NCI-H1694 treated with DMSO at 0.1 percent for 48 hours (cell line): ENCODE results near the gene PCP2.

Experiments used
- DNase-seq: peaks from one replicate; lab custom pipeline; 2025; lab: John Stamatoyannopoulos, UW

PCP2 gene

DNA sequence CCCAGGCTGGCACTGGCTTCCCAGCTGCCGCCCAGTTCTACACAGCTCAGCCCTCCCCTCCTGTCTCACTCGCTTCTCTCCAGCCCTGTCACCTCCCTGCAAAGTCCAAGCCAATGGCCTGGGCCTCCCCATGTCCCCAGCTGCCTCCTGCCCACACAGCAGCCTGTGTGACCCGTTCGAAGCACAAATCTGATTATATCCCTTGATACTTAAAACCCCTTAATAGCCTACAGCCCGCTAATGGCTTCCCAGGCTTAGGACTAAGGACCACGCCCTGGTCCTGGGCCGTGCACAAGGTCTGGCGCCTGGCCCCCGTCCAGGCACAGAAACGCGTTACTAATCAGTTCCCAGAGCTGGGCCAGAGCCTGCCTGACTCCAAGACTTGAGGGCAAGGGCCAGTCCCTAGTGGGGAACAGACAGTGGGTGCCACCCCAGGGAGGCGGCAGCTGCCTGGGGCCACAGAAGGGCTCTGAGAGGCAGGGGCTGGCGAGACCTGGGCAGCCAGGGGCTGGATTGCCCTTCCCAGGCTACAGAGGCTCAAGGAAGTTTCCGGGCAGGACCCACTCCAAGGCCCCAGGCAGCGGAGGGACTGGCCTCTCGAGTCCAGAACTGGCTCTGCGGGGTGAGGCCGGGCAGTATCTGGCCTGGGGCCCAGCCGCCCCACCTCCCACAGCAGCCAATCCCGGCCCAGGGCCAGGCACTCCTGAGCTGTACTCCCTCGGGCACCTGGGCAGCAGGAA is 14.6 kb downstream of the PCP2 start:
- DNase-seq = no peak

DNA sequence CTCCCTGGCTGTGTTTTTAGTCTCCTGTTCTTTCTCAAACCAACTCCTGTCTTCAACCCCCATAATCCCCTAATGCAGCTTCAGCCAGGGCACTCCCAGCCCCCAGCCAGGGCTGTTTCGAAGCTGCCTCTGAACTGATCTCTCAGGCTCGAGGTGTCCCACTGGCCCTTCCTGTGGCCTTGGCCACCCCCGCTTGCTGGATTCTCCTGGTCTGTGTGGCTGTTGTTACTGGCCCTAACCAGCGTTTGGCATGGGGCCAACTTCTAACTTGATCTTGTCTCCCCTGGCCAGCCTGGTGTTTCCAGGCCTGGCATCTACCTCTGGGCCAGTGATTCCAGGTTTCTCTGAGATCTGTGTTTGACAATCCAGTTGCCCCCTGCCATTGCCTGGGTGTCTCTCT is 15.2 kb downstream of the PCP2 start:
- DNase-seq = no peak

DNA sequence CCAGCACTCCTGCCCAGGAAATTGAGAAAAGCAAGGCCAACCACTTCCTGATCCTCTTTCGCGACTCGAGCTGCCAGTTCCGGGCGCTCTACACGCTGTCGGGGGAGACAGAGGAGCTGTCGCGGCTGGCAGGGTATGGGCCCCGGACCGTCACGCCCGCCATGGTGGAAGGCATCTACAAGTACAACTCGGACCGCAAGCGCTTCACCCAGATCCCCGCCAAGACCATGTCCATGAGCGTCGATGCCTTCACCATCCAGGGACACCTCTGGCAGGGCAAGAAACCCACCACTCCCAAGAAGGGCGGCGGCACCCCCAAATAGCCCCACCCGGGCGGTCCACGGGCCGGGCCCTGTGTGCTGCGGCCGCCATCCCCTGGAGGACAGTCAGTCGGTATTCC is 15.8 kb downstream of the PCP2 start:
- no peak for DNase-seq

DNA sequence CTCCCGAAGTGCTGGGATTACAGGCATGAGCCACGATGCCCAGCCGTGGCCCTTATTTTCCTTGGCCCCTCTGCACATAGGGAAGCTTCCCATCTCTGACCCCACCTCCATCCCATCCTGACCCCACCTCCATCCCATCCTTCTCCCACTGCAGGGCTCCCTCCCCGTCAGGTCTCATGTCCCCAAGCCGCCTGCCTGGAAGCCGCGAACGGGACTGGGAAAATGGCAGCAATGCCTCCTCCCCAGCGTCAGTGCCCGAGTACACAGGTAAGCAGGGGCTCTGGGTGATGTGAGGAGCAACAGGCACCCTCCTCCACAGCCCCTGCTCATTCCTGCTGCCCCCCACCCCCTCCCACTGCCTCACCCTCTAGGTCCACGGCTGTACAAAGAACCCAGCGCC is 16.3 kb downstream of the PCP2 start:
- DNase-seq = no peak

DNA sequence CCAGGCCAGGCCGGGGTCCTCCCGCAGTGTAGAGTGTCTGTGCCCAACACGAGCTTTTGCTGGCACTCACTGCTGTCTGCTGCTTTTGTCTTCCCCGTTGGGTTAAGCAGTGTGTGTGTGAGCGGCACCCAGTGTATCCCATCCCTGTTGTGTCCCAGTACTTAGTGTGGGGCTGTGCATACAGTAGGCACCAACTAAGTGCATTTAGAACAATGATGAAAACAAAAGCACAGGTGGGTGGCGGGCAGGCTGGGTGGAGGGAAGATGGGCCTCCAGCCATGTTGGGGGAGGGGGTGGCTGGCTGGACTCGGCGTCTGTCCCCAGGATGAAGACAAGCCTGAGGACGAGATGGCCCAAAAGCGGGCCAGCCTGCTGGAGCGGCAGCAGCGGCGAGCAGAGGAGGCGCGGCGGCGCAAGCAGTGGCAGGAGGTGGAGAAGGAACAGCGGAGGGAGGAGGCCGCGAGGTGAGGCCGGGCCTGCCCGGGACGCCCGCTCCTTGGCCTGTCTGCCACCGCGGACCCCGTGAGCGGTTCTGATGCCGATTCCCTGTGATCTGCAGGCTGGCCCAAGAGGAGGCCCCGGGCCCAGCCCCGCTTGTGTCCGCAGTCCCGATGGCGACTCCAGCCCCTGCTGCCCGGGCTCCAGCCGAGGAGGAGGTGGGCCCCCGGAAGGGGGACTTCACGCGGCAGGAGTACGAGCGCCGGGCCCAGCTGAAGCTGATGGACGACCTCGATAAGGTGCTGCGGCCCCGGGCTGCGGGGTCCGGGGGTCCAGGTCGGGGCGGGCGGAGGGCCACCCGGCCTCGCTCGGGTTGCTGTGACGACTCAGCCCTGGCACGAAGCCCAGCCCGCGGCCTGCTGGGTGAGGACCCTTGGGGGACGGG is 18.4 kb downstream of the PCP2 start:
- no peak for DNase-seq

DNA sequence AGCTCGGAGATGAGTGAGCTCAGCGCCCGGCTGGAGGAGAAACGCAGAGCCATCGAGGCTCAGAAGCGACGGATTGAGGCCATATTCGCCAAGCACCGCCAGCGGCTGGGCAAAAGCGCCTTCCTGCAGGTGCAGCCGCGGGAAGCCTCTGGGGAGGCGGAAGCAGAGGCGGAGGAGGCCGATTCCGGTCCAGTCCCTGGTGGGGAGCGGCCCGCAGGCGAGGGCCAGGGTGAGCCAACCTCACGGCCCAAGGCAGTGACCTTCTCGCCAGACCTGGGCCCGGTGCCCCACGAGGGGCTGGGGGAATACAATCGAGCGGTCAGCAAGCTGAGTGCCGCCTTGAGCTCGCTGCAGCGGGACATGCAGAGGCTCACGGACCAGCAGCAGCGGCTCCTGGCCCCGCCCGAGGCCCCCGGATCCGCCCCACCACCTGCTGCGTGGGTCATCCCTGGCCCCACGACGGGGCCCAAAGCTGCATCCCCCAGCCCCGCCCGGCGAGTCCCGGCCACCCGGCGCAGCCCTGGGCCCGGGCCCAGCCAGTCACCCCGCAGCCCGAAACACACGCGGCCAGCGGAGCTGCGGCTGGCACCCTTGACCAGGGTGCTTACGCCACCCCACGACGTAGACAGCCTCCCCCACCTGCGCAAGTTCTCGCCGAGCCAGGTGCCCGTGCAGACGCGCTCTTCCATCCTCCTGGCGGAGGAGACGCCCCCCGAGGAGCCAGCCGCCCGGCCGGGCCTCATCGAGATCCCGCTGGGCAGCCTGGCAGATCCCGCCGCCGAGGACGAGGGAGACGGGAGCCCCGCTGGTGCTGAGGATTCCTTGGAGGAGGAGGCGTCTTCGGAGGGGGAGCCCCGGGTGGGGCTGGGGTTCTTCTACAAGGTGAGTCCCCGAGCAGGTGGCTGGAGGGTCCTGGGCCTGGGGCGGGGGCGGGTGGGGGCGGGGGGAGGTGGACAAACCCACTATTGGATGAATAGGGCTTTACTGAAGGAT is 20.9 kb downstream of the PCP2 start:
- no peak for DNase-seq

DNA sequence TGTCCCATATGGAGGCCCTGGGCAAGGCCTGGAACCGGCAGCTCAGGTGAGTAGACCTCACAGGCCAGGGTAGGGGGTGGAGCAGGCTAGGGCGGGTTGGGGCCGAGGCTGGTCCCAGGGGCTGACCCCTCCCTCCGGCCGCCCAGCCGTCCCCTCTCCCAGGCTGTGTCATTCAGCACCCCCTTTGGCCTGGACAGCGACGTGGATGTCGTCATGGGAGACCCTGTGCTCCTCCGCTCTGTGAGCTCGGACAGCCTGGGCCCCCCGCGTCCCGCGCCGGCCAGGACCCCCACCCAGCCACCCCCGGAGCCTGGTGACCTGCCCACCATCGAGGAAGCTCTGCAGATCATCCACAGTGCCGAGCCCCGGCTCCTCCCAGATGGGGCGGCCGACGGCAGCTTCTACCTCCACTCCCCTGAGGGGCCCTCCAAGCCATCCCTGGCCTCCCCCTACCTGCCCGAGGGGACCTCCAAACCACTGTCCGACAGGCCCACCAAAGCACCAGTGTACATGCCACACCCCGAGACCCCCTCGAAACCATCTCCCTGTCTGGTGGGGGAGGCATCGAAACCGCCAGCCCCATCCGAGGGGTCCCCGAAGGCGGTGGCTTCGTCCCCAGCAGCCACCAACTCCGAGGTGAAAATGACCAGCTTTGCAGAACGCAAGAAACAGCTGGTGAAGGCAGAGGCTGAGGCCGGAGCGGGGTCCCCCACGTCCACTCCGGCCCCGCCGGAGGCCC is 21.8 kb downstream of the PCP2 start:
- DNase-seq = no peak

DNA sequence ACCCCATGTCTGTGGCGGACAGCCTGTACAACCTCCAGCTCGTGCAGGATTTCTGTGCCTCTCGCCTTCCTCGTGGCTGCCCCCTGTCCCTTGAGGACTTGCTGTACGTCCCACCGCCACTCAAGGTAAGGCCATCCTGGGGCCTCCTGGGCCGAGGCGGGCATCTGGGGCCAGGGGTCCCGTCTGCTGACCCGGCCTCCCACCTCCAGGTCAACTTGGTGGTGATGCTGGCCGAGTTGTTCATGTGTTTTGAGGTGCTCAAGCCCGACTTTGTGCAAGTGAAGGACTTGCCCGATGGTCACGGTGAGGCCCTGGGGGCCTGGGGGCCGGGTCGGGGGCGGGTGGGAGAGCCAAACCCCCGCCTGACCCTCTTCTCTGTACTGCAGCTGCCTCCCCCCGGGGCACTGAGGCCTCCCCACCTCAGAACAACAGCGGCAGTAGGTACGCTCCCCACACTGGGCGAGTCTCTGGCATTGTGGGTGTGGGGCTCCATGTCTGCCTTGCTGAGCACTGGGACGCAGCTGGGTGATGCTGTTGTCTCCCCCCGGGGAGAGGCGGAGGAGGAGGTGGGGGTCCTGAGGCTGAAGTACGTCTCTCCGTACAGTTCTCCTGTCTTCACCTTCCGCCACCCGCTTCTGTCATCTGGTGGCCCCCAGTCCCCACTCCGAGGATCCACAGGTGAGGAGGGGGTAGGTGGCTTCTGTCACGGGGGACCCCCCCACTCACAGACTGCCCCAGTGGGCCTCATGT is 22.9 kb downstream of the PCP2 start:
- DNase-seq = no peak

DNA sequence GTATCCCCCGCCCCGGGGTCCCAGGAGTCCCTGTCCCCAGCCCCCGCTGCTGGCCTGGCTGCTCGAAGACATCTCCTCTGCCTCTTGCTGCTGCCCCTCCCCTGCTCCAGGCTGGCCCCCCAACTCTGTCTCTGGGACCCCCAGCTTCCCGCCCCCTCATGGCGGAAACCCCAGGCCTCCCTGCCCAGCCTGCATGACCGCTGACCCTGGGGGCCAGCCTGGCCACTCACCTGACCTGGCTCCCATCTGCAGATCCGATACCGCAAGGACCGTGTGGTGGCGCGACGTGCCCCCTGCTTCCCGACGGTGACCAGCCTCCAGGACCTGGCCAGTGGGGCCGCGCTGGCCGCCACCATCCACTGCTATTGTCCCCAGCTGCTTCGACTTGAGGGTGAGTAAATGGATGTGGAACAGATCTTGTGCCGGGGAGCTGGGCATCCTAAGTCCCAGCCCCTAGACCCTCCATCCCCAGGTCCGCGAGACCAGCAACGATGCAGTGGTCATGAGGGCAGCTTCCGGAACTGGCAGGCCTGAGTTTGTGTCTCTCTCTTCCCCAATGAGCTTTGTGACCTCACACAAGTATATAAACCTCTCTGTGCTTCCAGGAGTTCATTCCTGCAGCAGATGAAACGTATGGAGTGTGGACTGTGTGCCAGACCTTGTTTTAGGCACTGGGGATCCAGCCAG is 25.5 kb downstream of the PCP2 start:
- DNase-seq = no peak

DNA sequence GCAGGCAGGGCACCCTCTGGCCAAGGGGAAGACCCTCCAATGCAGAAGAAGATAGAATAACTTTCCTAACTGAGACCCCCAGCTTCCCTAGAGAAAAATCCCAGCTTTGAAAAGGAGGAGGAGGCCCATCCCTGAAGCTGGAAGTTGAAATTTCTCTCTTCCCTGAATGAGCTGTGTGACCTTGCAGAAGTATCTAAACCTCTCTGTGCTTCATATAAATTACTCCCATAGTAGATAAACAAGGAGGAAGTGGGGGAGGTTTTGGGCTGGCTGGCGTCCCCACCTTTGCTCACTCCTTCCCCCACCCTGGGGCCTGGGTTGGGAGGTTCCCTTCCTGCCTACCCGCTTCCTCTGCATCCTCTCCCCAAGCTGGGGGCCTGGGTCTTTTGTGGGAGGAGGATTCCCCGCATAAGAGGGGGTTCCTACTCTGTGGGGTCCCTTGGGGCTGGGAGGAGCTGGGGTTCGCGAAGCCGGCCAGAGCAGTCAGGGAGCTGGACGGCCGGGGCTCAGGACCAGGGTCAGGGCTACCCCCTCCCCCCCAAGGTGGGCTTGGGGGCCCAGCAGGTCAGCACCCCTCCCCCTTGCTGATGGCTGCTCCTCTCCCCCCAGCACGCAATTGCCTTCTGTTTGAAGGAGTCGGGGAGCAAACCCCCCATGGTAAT is 26.2 kb downstream of the PCP2 start:
- no peak for DNase-seq

DNA sequence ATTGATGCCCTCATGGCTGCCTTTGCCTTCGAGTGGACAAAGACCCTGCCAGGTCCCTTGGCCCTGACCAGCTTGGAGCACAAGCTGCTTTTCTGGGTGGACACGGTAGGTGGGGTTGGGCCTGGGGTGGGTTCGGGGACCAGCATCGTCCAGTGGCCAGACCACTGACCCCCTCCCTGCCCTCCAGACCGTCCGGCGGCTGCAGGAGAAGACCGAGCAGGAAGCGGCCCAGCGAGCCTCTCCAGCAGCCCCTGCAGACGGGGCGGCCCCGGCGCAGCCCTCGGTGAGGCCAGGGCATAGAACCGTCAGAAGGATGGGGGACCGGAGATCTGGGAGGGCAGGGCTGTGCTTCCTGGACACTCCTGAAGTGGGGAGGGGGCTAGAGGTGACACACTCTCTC is 27.2 kb downstream of the PCP2 start:
- DNase-seq = no peak

DNA sequence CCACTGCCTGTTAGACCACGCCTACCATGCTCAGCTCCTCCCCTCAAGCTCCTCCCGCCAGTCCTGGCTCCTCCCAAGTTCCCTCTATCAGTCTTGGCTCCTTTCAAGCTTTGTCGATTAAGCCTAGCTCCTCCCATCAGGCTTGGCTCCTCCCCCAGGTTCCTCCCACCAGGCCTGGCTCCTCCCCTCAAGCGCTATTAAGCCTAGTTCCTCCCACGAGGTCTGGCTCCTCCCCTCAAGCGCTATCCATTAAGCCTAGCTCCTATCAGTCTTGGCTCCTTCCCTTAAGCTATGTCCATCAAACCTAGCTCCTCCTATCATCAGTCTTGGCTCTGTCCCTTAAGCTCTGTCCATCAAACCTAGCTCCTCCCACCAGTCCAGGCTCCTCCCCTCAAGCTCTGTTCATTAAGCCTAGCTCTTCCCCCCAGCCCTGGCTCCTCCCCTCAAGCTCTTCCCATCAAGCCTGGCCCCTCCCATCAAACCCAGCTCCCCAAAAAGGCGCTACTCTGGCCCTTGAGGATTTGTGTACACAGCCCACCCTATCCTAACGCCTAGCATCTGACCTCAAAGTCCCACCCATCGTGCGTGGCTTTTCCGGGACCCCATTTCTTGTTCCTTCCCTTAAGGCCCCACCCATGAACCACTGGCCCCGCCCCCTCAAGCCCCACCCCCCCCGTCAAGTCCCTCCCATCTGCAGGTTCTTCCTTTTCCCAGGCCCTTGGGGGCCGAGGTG is 27.9 kb downstream of the PCP2 start:
- no peak for DNase-seq

DNA sequence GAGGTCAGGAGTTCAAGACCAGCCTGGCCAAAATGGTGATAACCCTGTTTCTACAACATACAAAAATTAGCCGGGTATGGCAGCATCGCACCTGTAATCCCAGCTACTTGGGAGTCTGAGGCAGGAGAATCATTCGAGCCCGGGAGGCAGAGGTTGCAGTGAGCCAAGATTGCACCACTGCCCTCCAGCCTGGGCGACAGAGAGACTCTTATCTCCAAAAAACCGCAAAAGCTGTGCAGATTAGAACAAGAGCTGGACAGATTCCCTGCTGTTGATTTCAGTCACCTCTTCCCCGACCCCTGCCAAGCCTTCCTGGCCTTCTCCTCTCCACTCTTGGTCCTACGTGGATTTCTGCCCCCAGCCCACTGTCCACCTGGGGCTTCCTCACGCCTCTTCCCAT is 29.6 kb downstream of the PCP2 start:
- no peak for DNase-seq

DNA sequence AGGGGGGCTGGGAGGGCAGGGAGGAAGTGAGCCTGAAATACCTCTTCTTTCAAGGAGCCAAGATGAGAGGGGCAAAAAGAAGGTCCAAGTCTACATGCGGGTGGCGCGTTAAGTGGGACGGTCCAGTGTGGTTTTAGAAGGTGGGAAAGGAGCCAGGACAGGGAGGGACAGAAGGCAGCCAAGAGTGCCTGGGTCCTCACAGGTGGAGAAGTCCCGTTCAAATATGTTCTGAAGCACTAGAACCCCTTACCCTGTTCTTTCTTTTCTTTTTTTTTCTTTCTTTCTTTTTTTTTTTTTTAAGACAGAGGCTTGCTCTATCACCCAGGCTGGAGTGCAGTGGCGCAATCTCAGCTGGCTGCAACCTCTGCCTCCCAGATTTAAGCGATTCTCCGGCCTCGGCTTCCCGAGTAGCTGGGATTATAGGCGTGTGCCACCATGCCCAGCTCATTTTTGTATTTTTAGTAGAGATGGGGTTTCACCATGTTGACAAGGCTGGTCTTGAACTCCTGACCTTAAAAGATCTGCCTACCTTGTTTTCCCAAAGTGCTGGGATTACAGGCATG is 30.5 kb downstream of the PCP2 start:
- DNase-seq = no peak

DNA sequence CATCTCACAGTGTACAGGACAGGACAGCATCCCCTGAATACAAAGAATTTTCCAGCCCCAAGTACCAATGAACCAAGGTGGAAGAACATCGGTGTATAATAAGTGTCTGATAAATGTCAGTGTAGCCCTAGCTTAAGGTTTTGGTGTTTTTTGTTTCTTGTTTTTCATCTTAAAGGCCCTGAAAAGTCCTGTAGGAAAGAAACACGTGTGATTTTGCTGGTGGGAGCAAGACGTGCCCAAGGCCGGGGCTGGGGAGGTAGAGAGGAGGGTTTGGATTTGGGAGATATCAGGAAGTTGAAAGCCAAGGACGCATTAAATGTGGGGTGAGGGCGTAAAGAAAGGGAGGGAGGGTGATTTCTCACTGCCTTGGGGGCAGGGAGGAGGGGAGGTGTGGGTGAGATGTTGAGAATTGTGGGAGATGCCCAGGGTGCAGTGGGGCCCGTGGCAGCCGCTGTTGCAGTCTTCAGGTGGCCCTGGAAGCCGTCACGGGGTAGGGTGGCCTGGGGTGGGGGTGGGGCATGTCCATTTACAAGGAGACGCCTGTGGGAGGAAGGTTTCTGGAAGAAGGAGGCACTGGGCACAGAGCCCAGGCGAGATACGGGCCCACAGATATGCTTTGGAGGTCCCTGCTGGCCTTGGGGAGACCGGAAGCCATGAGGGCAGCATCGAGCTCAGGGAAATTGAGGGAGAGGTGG is 31.1 kb downstream of the PCP2 start:
- no peak for DNase-seq

DNA sequence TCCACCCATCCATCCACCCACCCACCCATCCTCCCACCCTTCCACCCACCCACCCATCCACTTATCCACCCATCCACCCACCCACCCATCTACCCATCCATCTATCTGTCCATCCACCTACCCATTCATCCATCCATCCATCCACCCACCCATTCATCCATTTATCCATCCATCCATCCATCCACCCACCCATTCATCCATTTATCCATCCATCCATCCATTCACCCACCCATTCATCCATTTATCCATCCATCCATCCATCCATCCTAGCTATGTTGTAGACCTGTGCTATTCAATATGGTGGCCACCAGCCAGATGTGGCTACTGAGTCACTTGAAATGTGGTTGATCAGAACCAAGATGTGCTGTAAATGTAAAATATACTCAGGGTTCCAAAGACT is 32.8 kb downstream of the PCP2 start:
- no peak for DNase-seq

DNA sequence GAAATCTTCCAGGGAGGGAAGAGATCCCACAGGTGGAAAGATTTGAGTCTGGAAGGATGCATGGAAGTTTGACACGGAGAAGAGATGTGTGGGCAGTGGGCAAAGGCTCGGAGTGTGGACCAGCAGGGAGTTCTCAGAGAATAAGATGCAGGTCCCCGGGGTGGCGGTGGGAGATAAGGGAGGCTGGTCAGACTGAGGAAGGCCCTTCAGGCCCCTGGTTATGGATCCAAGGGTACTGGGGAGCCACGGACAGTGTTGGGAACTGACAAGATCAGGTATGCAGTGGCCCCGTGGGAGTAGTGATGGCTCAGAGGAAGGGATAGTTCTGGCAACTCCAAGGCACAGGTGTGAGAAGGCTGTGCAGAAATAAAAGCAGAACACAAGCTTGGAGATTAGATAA is 35.3 kb downstream of the PCP2 start:
- DNase-seq = no peak

DNA sequence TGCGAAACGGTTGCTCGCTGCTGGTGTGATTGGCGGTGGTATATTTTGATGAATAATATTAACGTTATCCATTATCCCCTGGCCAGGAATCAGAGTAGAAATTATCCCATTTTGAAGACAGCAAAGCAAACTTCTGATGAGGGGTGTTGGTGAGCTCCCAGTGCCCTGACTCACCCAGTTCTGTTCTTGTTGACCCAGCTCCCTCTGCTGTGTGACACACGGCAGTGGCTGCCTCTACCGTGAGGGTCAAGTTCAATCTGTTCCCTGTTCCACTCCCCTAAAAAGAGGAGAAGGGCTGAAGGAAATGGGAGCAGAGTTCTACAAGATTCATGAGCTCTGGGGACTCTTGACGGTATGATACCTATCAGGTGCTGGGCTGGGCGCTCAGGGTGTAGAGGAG is 35.8 kb downstream of the PCP2 start:
- DNase-seq = no peak
